Epithelial cell of proximal tubule (primary cell): ENCODE data around the gene UGT1A10. TPM values are rescaled to one million over a fixed set of nuclear protein-coding genes. Genes with fewer than 3 reads are reported as not detected.

ENCODE experiments used
- DNase-seq: peaks from one replicate; pipeline ENCODE4 v3.0.0-alpha.2; 2011; ENCODE audit warnings: low read depth
- H3K4me3 ChIP-seq: 2 replicates; pipeline ENCODE4 v1.5.1; 2011; ENCODE audit warnings: low read depth, mild to moderate bottlenecking, low read length
- CTCF ChIP-seq: conservative IDR thresholded peaks from 2 replicates; pipeline ENCODE4 v1.5.1; 2012; ENCODE audit warnings: low read depth, mild to moderate bottlenecking, low read length
- total RNA-seq: library from RNA; depleted of rRNA; stranded (reverse); fragments of >200 nt; gene quantifications from 2 replicates; pipeline ENCODE4 v1.2.3, GENCODE V29; 2015

The UGT1A10 gene
- total RNA-seq, 1 donor from 2014 or later, result not detected

- no peak for DNase-seq
- H3K4me3 ChIP-seq, result no peak overlapping the region
- no peak for TF ChIP-seq CTCF
These were observed 172.0 kb downstream of the UGT1A10 start for GRCh38 chr2:233807966-233808935.

- no peak for TF ChIP-seq CTCF
- H3K4me3 ChIP-seq, result no peak overlapping the region
- DNase-seq, result no peak
These were observed 174.1 kb downstream of the UGT1A10 start for GRCh38 chr2:233810385-233810784.

GRCh38 chr2:233811087-233811486, 174.8 kb downstream of the UGT1A10 start:
- TF ChIP-seq CTCF, result no peak
- no peak for DNase-seq

GRCh38 chr2:233811732-233812131, 175.5 kb downstream of the UGT1A10 start:
- DNase-seq, result no peak
- no peak overlapping the region for H3K4me3 ChIP-seq
- no peak for TF ChIP-seq CTCF

More at GRCh38 chr2:233811087-233811486, 174.8 kb downstream of the UGT1A10 start:
- no peak overlapping the region for H3K4me3 ChIP-seq

GRCh38 chr2:233813236-233814055, 177.2 kb downstream of the UGT1A10 start:
- no peak for DNase-seq
- no peak for TF ChIP-seq CTCF
- no peak overlapping the region for H3K4me3 ChIP-seq

- DNase-seq, result no peak
- H3K4me3 ChIP-seq, result no peak overlapping the region
- no peak for TF ChIP-seq CTCF
These were observed 178.0 kb downstream of the UGT1A10 start for GRCh38 chr2:233814056-233814835.
